ENCODE data around the gene MNAT1.
"Not testable (repeated sequence)": the region's sequence is repeated elsewhere in the genome, so short reads cannot be mapped to it uniquely, and the experiment has no call there.

MNAT1 gene

DNA sequence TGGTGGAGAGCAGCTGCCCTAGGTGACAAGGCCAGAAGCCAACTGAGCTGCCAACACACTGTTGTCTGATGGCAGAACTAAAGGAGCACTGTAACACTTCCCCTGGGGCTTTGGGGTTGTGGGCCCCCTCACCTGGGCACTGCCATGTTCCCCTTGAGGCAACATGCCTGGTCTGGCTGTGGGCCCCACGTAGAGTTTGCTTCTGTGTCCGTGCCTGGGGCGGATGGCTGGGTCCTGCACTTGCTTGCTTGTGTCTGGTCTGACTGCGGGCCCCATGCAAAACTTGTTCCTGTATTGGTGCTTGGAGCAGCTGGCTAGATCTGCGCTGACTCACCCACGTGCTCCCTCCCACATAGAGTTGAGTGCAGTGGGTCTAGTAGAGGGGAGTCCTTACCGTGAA lies 78.4 kb downstream of the MNAT1 start:
- Histone ChIP-seq H3K36me3 (ENCODE audit: control insufficient read depth, low read depth, low read length) (no peaks in the 10 kb centered on the region), H3K27ac (ENCODE audit: low read length) (no peak overlapping the region), H3K4me3 (ENCODE audit: low read length) (no peak overlapping the region), H3K27me3 (ENCODE audit: control insufficient read depth, insufficient read depth, low read length) (no peaks in the 10 kb centered on the region), H3K9ac (ENCODE audit: low read length) (no peak overlapping the region), H3K4me1 (ENCODE audit: control insufficient read depth, low read depth, low read length) (no peaks in the 10 kb centered on the region), H3K9me3 (ENCODE audit: control insufficient read depth, low read depth, low read length) (no peaks in the 10 kb centered on the region)

- H3K36me3 ChIP-seq (ENCODE audit: control insufficient read depth, low read depth, low read length) = no peaks in the 10 kb centered on the region
- no peak overlapping the region for H3K27ac ChIP-seq (ENCODE audit: low read length)
- no peak overlapping the region for H3K4me3 ChIP-seq (ENCODE audit: low read length)
- no peaks in the 10 kb centered on the region for H3K4me1 ChIP-seq (ENCODE audit: control insufficient read depth, low read depth, low read length)
- no peaks in the 10 kb centered on the region for H3K9me3 ChIP-seq (ENCODE audit: control insufficient read depth, low read depth, low read length)
- H3K9ac ChIP-seq (ENCODE audit: low read length) = no peak overlapping the region
- no peaks in the 10 kb centered on the region for H3K27me3 ChIP-seq (ENCODE audit: control insufficient read depth, insufficient read depth, low read length)
Observed at GRCh38 chr14:60815371-60815770, 80.8 kb downstream of the MNAT1 start.

GRCh38 chr14:60817113-60817512 lies 82.6 kb downstream of the MNAT1 start:
- Histone ChIP-seq H3K36me3 (ENCODE audit: control insufficient read depth, low read depth, low read length) (peaks cover 4% of the 10 kb centered on the region), H3K4me1 (ENCODE audit: control insufficient read depth, low read depth, low read length) (no peaks in the 10 kb centered on the region), H3K9me3 (ENCODE audit: control insufficient read depth, low read depth, low read length) (no peaks in the 10 kb centered on the region), H3K9ac (ENCODE audit: low read length) (no peak overlapping the region), H3K4me3 (ENCODE audit: low read length) (no peak overlapping the region), H3K27ac (ENCODE audit: low read length) (no peak overlapping the region), H3K27me3 (ENCODE audit: control insufficient read depth, insufficient read depth, low read length) (no peaks in the 10 kb centered on the region)

GRCh38 chr14:60819575-60819974 lies 85.0 kb downstream of the MNAT1 start:
- no peaks in the 10 kb centered on the region for H3K9me3 ChIP-seq (ENCODE audit: control insufficient read depth, low read depth, low read length)
- no peak overlapping the region for H3K27ac ChIP-seq (ENCODE audit: low read length)
- H3K4me3 ChIP-seq (ENCODE audit: low read length) = no peak overlapping the region
- no peaks in the 10 kb centered on the region for H3K27me3 ChIP-seq (ENCODE audit: control insufficient read depth, insufficient read depth, low read length)
- no peaks in the 10 kb centered on the region for H3K4me1 ChIP-seq (ENCODE audit: control insufficient read depth, low read depth, low read length)
- peaks cover 4% of the 10 kb centered on the region for H3K36me3 ChIP-seq (ENCODE audit: control insufficient read depth, low read depth, low read length)
- no peak overlapping the region for H3K9ac ChIP-seq (ENCODE audit: low read length)

DNA sequence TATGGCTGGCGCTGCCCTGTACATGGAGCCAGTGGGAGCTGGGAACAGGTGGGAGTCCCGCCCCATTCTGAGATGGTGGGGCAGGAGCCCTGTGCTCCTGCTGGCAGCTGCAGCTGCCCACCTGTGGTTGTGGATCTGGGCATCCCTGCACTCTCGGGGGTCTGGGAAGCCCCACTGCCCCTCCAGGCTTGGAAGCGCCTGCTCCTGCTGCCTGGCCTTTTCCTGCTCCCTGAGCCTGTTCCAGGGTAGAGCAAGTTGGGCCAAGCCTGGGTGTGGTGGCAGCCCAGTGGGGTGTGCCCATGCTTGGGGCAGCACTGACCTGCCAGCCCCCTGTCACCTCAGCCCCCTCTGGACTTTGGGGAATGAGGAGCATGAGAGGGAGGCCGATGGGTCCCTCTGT lies 104.0 kb downstream of the MNAT1 start:
- no peak overlapping the region for H3K4me3 ChIP-seq (ENCODE audit: low read length)
- no peaks in the 10 kb centered on the region for H3K36me3 ChIP-seq (ENCODE audit: control insufficient read depth, low read depth, low read length)
- no peaks in the 10 kb centered on the region for H3K9me3 ChIP-seq (ENCODE audit: control insufficient read depth, low read depth, low read length)
- no peaks in the 10 kb centered on the region for H3K4me1 ChIP-seq (ENCODE audit: control insufficient read depth, low read depth, low read length)
- H3K27ac ChIP-seq (ENCODE audit: low read length) = no peak overlapping the region
- H3K27me3 ChIP-seq (ENCODE audit: control insufficient read depth, insufficient read depth, low read length) = no peaks in the 10 kb centered on the region
- H3K9ac ChIP-seq (ENCODE audit: low read length) = no peak overlapping the region

- H3K27ac ChIP-seq (ENCODE audit: low read length) = no peak overlapping the region
- no peaks in the 10 kb centered on the region for H3K9me3 ChIP-seq (ENCODE audit: control insufficient read depth, low read depth, low read length)
- no peaks in the 10 kb centered on the region for H3K4me1 ChIP-seq (ENCODE audit: control insufficient read depth, low read depth, low read length)
Observed at GRCh38 chr14:60839057-60839456, 104.5 kb downstream of the MNAT1 start.

GRCh38 chr14:60839657-60840056 lies 105.1 kb downstream of the MNAT1 start:
- Histone ChIP-seq H3K27me3 (ENCODE audit: control insufficient read depth, insufficient read depth, low read length) (no peaks in the 10 kb centered on the region), H3K9ac (ENCODE audit: low read length) (no peak overlapping the region), H3K27ac (ENCODE audit: low read length) (no peak overlapping the region), H3K4me3 (ENCODE audit: low read length) (no peak overlapping the region), H3K4me1 (ENCODE audit: control insufficient read depth, low read depth, low read length) (no peaks in the 10 kb centered on the region), H3K9me3 (ENCODE audit: control insufficient read depth, low read depth, low read length) (no peaks in the 10 kb centered on the region), H3K36me3 (ENCODE audit: control insufficient read depth, low read depth, low read length) (no peaks in the 10 kb centered on the region)

More at GRCh38 chr14:60839057-60839456, 104.5 kb downstream of the MNAT1 start:
- no peaks in the 10 kb centered on the region for H3K27me3 ChIP-seq (ENCODE audit: control insufficient read depth, insufficient read depth, low read length)
- H3K9ac ChIP-seq (ENCODE audit: low read length) = no peak overlapping the region
- H3K4me3 ChIP-seq (ENCODE audit: low read length) = no peak overlapping the region
- no peaks in the 10 kb centered on the region for H3K36me3 ChIP-seq (ENCODE audit: control insufficient read depth, low read depth, low read length)

- Histone ChIP-seq H3K9ac (ENCODE audit: low read length) (no peak overlapping the region), H3K4me3 (ENCODE audit: low read length) (no peak overlapping the region), H3K36me3 (ENCODE audit: control insufficient read depth, low read depth, low read length) (no peaks in the 10 kb centered on the region), H3K4me1 (ENCODE audit: control insufficient read depth, low read depth, low read length) (no peaks in the 10 kb centered on the region), H3K27me3 (ENCODE audit: control insufficient read depth, insufficient read depth, low read length) (no peaks in the 10 kb centered on the region), H3K9me3 (ENCODE audit: control insufficient read depth, low read depth, low read length) (no peaks in the 10 kb centered on the region), H3K27ac (ENCODE audit: low read length) (no peak overlapping the region)
Observed at GRCh38 chr14:60840313-60840712, 105.8 kb downstream of the MNAT1 start.

- no peak overlapping the region for H3K4me3 ChIP-seq (ENCODE audit: low read length)
- H3K4me1 ChIP-seq (ENCODE audit: control insufficient read depth, low read depth, low read length) = no peaks in the 10 kb centered on the region
- H3K36me3 ChIP-seq (ENCODE audit: control insufficient read depth, low read depth, low read length) = no peaks in the 10 kb centered on the region
- H3K27ac ChIP-seq (ENCODE audit: low read length) = no peak overlapping the region
- H3K9me3 ChIP-seq (ENCODE audit: control insufficient read depth, low read depth, low read length) = no peaks in the 10 kb centered on the region
- H3K9ac ChIP-seq (ENCODE audit: low read length) = no peak overlapping the region
- H3K27me3 ChIP-seq (ENCODE audit: control insufficient read depth, insufficient read depth, low read length) = no peaks in the 10 kb centered on the region
Observed at GRCh38 chr14:60845523-60845922, 111.0 kb downstream of the MNAT1 start.

DNA sequence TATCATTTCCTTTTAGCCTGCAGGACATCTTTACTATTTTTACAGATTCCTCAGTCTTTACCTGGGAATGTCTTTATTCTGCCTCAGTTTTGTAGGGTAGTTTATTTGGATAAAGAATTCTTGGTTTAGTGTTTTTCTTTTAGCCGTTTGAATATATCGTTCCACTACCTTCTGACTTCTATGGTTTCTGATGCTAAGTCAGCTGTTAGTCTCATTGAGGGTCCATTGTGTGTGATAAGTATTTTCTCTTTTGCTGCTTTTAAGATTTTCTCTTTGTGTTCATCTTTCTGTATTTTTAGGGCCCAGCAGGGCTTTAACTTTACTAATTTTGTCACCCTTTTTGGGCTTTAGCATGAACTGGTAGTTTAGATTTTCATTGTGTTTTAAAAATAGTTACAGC lies 113.5 kb downstream of the MNAT1 start:
- no peak overlapping the region for H3K9ac ChIP-seq (ENCODE audit: low read length)
- no peaks in the 10 kb centered on the region for H3K9me3 ChIP-seq (ENCODE audit: control insufficient read depth, low read depth, low read length)
- no peaks in the 10 kb centered on the region for H3K4me1 ChIP-seq (ENCODE audit: control insufficient read depth, low read depth, low read length)
- no peaks in the 10 kb centered on the region for H3K36me3 ChIP-seq (ENCODE audit: control insufficient read depth, low read depth, low read length)
- H3K4me3 ChIP-seq (ENCODE audit: low read length) = no peak overlapping the region
- H3K27ac ChIP-seq (ENCODE audit: low read length) = no peak overlapping the region
- no peaks in the 10 kb centered on the region for H3K27me3 ChIP-seq (ENCODE audit: control insufficient read depth, insufficient read depth, low read length)

GRCh38 chr14:60851692-60852091 lies 117.1 kb downstream of the MNAT1 start:
- not testable (repeated sequence) for H3K27me3 ChIP-seq (ENCODE audit: control insufficient read depth, insufficient read depth, low read length); H3K27ac ChIP-seq (ENCODE audit: low read length); H3K9me3 ChIP-seq (ENCODE audit: control insufficient read depth, low read depth, low read length); H3K4me3 ChIP-seq (ENCODE audit: low read length); H3K9ac ChIP-seq (ENCODE audit: low read length); H3K4me1 ChIP-seq (ENCODE audit: control insufficient read depth, low read depth, low read length); H3K36me3 ChIP-seq (ENCODE audit: control insufficient read depth, low read depth, low read length)

DNA sequence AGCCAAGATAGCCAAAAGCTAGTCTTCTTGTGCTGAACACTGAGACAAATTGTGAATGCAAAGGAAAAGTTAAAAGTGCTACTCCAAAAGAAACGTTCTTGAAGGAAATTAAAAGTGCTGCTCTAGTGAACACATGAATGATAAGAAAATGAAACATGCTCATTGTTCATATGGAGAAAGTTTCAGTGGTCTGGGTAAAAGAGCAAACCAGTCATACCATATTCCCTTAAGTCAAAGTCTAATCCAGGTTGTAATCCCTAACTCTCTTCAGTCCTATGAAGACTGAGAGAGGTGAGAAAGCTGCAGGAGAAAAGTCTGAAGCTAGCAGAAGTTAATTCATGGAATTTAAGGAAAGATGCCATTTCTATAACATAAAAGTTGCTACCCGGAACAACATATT lies 121.5 kb downstream of the MNAT1 start:
- H3K9me3 ChIP-seq (ENCODE audit: control insufficient read depth, low read depth, low read length) = no peaks in the 10 kb centered on the region

More for the DNA sequence above, 121.5 kb downstream of the MNAT1 start:
- Histone ChIP-seq H3K4me1 (ENCODE audit: control insufficient read depth, low read depth, low read length) (no peaks in the 10 kb centered on the region), H3K27me3 (ENCODE audit: control insufficient read depth, insufficient read depth, low read length) (no peaks in the 10 kb centered on the region), H3K36me3 (ENCODE audit: control insufficient read depth, low read depth, low read length) (no peaks in the 10 kb centered on the region), H3K9ac (ENCODE audit: low read length) (no peak overlapping the region), H3K27ac (ENCODE audit: low read length) (no peak overlapping the region), H3K4me3 (ENCODE audit: low read length) (no peak overlapping the region)
